Upper lobe of right lung (tissue), 1 donor: Measurements from ENCODE around the gene KRTAP5-7. TPM values are rescaled to one million over a fixed set of nuclear protein-coding genes. Genes with fewer than 3 reads are reported as not detected.

Source experiments
- ATAC-seq: fragments of 200-7000 bp; cut with Tn5 transposase; one replicate; pipeline ENCODE4 v1.9.1; 2020; ENCODE audit warnings: mild to moderate bottlenecking, moderate library complexity
- DNase-seq: peaks from one replicate; pipeline ENCODE4 v3.0.0-alpha.2; 2020
- H3K27ac ChIP-seq: fragments of 200-600 bp; one replicate; pipeline ENCODE4 v1.8.0; 2022
- H3K27me3 ChIP-seq: fragments of 200-600 bp; one replicate; pipeline ENCODE4 v1.8.0; 2022; ENCODE audit warnings: mild to moderate bottlenecking
- H3K36me3 ChIP-seq: fragments of 200-600 bp; one replicate; pipeline ENCODE4 v1.8.0; 2022
- H3K4me1 ChIP-seq: fragments of 200-600 bp; one replicate; pipeline ENCODE4 v1.8.0; 2022
- H3K4me3 ChIP-seq: fragments of 200-600 bp; one replicate; pipeline ENCODE4 v1.8.0; 2022; ENCODE audit warnings: mild to moderate bottlenecking
- H3K9me3 ChIP-seq: fragments of 200-600 bp; one replicate; pipeline ENCODE4 v1.8.0; 2022
- intact Hi-C: fragments of 100-400 bp; cut with DNase I; formaldehyde crosslinking; loops from one replicate; pipeline ENCODE4 v1.11.0; 2022
- total RNA-seq: library from RNA; stranded (reverse); fragmentation: NEBNext Ultra II Directional; extraction: Animal tissue kit (Norgen Biotek cat#: 25700); gene quantifications from one replicate; pipeline ENCODE4 v1.2.1, GENCODE V29; 2021
- TF ChIP-seq, protein P1 (sequence below): fragments of 200-600 bp; IDR thresholded peaks from one replicate; pipeline ENCODE4 v1.8.0; 2022; ENCODE audit warnings: antibody characterized with exemption
- donor health status: DM: no; HTN: yes; CAD: no; lungs with severe emphysema.

Gene KRTAP5-7
- total RNA-seq, 1 donor from 2014 or later, result 0.46 TPM

- DNase-seq, result peak; percentile 53
- Histone ChIP-seq H3K4me3 (no peak overlapping the region), H3K36me3 (no peaks in the 10 kb centered on the region), H3K4me1 (no peaks in the 10 kb centered on the region), H3K27ac (no peak overlapping the region), H3K9me3 (no peaks in the 10 kb centered on the region), H3K27me3 (no peaks in the 10 kb centered on the region)
- intact Hi-C loops, result no loop called here
- TF ChIP-seq, protein P1, sequence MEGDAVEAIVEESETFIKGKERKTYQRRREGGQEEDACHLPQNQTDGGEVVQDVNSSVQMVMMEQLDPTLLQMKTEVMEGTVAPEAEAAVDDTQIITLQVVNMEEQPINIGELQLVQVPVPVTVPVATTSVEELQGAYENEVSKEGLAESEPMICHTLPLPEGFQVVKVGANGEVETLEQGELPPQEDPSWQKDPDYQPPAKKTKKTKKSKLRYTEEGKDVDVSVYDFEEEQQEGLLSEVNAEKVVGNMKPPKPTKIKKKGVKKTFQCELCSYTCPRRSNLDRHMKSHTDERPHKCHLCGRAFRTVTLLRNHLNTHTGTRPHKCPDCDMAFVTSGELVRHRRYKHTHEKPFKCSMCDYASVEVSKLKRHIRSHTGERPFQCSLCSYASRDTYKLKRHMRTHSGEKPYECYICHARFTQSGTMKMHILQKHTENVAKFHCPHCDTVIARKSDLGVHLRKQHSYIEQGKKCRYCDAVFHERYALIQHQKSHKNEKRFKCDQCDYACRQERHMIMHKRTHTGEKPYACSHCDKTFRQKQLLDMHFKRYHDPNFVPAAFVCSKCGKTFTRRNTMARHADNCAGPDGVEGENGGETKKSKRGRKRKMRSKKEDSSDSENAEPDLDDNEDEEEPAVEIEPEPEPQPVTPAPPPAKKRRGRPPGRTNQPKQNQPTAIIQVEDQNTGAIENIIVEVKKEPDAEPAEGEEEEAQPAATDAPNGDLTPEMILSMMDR, result no peak
- ATAC-seq, result no peak
These were observed 8.3 kb upstream of the KRTAP5-7 start for GRCh38 chr11:71518506-71519471.

DNA sequence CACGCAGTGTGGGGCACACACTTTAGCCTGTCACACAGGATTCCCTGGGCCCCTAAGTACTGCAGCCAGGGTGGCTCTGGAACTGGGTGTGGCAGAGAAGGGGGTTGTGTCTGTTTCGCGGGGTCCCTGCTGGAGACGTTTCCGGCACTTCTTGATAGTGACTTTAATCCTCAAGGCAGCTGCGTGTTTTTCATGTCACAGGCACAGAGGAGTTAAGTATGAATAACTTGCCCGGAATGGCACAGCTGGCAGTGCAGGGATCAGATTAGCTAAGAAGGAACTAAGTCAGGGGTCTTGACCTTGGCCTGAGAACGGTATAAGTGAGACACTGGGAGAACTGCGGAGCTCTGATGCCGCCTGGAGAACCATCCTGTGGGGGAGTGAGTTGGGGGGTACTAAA, 7.5 kb upstream of the KRTAP5-7 start:
- Histone ChIP-seq H3K9me3 (no peaks in the 10 kb centered on the region), H3K4me3 (no peak overlapping the region), H3K4me1 (no peaks in the 10 kb centered on the region), H3K27ac (no peak overlapping the region), H3K27me3 (no peaks in the 10 kb centered on the region), H3K36me3 (no peaks in the 10 kb centered on the region)
- TF ChIP-seq, protein P1, result no peak
- no peak for ATAC-seq
- no peak for DNase-seq
- intact Hi-C loops, result no loop called here

DNA sequence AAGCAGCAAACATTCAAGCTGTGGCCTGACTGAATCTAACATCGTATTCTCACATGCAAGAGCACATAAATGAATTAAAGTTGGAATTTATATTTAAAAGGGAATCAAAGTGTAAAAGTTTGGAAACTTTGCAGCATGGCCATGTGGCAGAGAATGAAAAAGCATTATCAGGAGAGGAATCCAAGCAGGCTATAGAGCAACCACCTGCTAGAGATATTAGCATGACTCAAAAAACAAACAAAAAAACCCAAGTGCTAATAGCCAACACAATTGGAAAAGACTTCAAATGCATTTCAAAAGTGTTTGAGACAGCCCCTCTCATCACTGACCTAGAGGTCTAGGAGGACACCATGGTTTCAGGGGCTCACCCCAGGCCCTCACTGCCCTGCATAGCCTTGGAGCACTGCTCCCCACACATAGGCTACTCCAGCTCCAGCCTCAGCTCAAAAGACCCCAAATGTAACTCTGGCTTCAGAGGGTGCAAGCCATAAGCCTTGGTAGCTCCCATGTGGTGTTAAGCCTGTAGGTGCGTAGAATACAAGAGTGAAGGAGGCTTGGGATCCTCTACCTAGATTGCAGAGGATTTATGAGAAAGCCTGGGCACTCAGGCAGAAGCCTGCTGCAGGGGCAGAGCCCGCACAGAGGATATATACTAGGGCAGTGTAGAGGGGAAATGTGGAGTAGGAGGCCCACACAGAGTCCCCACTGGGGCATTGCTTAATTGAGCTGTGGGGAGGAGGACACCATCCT, 1.7 kb upstream of the KRTAP5-7 start:
- TF ChIP-seq, protein P1, result no peak
- H3K4me1 ChIP-seq, result no peaks in the 10 kb centered on the region
- DNase-seq (peak; percentile 17), ATAC-seq (no peak)
- intact Hi-C loops, result no loop called here
- H3K27me3 ChIP-seq, result no peaks in the 10 kb centered on the region
- no peaks in the 10 kb centered on the region for H3K9me3 ChIP-seq
- no peaks in the 10 kb centered on the region for H3K36me3 ChIP-seq
- no peak overlapping the region for H3K4me3 ChIP-seq
- no peak overlapping the region for H3K27ac ChIP-seq

GRCh38 chr11:71525938-71526495, 1.1 kb upstream of the KRTAP5-7 start:
- DNase-seq (peak; percentile 28), ATAC-seq (no peak)
- H3K27me3 ChIP-seq, result no peaks in the 10 kb centered on the region
- no peak overlapping the region for H3K27ac ChIP-seq
- TF ChIP-seq, protein P1, result no peak
- H3K9me3 ChIP-seq, result no peaks in the 10 kb centered on the region
- H3K36me3 ChIP-seq, result no peaks in the 10 kb centered on the region
- intact Hi-C loops, result no loop called here
- H3K4me1 ChIP-seq, result no peaks in the 10 kb centered on the region
- H3K4me3 ChIP-seq, result no peak overlapping the region

DNA sequence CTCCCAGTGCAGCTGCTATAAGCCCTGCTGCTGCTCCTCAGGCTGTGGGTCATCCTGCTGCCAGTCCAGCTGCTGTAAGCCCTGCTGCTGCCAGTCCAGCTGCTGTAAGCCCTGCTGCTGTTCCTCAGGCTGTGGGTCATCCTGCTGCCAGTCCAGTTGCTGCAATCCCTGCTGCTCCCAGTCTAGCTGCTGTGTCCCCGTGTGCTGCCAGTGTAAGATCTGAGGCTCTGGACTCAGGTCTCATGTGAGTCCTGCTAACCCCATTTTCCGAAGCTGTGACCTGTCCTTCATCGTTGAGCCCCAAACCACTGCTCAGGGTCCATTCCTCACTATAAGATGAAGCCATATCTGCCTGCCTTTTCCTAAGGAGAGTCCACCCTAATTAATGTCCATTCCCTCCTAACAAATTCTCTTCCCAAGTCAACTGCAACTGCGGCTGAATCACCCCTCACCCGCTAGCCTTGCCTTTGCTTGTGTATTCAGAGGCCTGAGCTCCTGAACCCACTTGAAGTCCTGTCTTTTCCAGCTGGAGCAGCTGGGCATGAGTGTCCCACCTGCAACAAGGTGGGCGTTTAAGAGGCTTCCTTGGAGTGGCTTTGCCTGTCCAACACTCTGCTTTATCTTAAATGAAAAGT, 626 bp downstream of the KRTAP5-7 start:
- intact Hi-C loops, result no loop called here
- Histone ChIP-seq H3K36me3 (no peaks in the 10 kb centered on the region), H3K27me3 (no peaks in the 10 kb centered on the region), H3K9me3 (no peaks in the 10 kb centered on the region), H3K4me1 (no peaks in the 10 kb centered on the region), H3K27ac (no peak overlapping the region), H3K4me3 (no peak overlapping the region)
- DNase-seq (peak; percentile 6), ATAC-seq (no peak)
- TF ChIP-seq, protein P1, result no peak
